ENCODE measurements around the gene TMEM145.

TMEM145 gene

DNA sequence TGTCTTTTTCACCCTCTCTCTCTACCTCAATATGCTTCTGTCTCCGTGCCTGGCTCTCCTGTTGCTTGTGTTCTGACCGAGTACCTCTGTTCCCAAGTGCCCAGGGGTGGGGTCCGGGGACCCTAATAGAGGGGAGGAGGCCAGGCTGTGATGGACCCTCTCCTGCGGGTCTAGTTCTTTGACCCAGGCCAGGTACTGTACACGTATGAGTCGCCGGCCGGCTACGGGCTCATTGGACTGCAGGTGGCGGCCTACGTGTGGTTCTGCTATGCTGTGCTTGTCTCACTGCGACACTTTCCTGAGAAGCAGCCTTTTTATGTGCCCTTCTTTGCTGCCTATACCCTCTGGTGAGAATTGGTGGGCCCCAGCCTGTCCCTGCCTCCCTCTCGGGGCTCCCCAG, 4.4 kb downstream of the TMEM145 start:
- DNase-seq (ENCODE audit: low spot score), result no peak
- in situ Hi-C loops (cut with MboI; ENCODE audit: low sequenced_read_pairs, unreplicated experiment), result no loop called here
- TF ChIP-seq, protein P1, sequence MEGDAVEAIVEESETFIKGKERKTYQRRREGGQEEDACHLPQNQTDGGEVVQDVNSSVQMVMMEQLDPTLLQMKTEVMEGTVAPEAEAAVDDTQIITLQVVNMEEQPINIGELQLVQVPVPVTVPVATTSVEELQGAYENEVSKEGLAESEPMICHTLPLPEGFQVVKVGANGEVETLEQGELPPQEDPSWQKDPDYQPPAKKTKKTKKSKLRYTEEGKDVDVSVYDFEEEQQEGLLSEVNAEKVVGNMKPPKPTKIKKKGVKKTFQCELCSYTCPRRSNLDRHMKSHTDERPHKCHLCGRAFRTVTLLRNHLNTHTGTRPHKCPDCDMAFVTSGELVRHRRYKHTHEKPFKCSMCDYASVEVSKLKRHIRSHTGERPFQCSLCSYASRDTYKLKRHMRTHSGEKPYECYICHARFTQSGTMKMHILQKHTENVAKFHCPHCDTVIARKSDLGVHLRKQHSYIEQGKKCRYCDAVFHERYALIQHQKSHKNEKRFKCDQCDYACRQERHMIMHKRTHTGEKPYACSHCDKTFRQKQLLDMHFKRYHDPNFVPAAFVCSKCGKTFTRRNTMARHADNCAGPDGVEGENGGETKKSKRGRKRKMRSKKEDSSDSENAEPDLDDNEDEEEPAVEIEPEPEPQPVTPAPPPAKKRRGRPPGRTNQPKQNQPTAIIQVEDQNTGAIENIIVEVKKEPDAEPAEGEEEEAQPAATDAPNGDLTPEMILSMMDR (IDR thresholded peaks at IDR 0.05; ENCODE audit: borderline replicate concordance, control extremely low read depth, extremely low read depth, insufficient read depth, missing control alignments), result no peak

DNA sequence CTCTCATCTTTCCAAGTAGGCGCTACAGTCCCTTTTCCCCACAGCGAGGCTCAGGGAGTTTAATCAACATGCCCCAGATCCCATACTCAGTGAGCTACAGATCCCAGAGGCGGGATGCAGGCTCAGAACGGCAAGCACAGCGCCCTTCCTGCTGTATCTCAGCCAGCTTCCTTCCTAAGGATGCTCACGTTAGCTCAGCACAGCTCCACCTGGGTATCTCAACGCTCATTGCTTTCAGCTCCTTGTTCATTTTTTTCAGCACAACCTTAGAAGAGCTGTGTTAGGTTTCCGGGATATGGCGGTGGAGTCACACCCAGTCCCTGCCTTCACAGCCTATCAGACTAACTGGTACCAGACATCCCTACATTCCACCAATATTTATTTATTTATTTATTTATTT, 9.2 kb downstream of the TMEM145 start:
- in situ Hi-C loops (cut with MboI; ENCODE audit: low sequenced_read_pairs, unreplicated experiment), result no loop called here
- TF ChIP-seq, protein P1 (IDR thresholded peaks at IDR 0.05; ENCODE audit: borderline replicate concordance, control extremely low read depth, extremely low read depth, insufficient read depth, missing control alignments), result no peak
- DNase-seq (ENCODE audit: low spot score), result no peak

DNA sequence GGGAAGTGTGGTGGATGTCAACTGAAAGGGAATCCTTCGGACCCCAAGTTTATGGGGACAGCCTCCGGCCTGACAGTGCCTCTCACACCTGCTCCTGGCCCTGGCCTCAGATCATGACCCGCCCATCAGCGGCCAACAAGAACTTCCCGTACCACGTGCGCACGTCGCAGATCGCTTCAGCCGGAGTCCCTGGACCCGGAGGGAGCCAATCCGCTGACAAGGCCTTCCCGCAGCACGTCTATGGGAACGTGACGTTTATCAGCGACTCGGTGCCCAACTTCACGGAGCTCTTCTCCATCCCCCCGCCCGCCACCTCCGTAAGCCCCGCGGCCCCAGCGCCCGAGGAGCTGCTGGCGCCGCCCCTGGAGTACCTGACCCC, 10.4 kb downstream of the TMEM145 start:
- in situ Hi-C loops (cut with MboI; ENCODE audit: low sequenced_read_pairs, unreplicated experiment), result no loop called here
- TF ChIP-seq, protein P1 (IDR thresholded peaks at IDR 0.05; ENCODE audit: borderline replicate concordance, control extremely low read depth, extremely low read depth, insufficient read depth, missing control alignments), result no peak
- no peak for DNase-seq (ENCODE audit: low spot score)

DNA sequence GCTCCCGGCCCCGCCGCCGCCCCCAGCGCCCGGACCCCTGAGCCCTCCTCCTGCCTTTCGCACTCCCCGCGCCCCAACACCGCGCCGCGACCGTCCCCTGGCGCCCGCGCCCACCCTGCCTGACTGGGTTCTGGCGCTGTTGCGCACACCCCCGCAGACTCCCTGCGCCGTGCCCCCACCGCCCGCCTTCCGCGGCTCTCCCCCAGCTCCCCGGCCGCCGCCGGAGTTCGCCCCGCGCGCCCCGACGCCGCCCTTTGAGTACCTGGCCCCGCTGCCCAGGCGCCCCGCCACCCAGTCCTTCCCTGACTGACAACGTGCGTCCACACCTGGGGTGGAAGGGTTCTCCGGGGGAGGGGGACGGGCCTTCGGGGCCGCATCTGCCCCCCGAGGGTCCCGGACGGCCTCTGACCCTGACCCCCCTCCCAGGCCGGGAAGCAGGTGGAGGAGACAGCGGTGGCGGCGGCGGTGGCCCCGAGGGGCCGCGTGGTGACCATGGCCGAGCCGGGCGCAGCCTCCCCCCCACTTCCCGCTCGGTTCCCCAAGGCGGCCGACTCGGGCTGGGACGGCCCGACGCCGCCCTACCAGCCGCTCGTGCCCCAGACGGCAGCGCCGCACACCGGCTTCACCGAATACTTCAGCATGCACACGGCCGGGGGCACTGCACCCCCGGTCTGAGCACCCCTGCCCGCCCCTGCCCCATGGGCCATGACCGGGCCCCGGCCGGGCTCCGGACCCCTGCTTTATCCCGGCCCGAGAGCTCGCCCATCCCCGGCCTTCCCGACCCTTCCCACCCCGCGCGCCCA, 10.9 kb downstream of the TMEM145 start:
- in situ Hi-C loops (cut with MboI; ENCODE audit: low sequenced_read_pairs, unreplicated experiment), result no loop called here
- TF ChIP-seq, protein P1 (IDR thresholded peaks at IDR 0.05; ENCODE audit: borderline replicate concordance, control extremely low read depth, extremely low read depth, insufficient read depth, missing control alignments), result no peak
- no peak for DNase-seq (ENCODE audit: low spot score)

DNA sequence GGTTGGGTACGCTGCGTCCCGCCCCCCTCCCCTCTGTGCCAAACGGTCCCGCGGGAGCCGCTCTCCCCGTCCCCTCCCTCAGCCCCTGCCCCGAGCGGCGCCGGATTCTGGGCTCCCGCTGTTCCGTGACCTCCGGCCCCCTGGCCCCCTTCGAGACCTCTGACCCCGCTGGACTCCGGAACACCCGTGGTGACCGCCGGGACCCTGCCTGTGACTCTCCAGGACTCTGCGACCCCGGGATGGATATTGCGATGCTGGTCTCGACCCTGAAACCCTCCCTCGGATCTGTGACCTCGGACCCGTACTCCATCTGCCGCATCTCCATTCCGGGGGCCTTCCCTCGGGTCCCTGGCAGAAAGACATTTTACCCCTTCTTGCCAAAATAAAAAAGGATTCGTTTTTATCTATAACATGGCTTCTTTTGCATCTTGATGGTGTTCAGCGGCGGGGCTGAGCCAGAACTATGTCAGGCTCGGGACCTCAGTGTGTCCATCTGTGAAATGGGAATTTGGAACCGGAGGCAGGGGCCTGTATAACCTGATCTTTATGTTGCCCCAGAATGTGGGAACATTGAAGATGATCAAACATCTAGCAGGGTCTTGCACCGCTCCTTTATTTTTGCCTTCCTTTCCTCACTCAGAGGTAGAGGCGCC, 11.7 kb downstream of the TMEM145 start:
- in situ Hi-C loops (cut with MboI; ENCODE audit: low sequenced_read_pairs, unreplicated experiment), result no loop called here
- TF ChIP-seq, protein P1 (IDR thresholded peaks at IDR 0.05; ENCODE audit: borderline replicate concordance, control extremely low read depth, extremely low read depth, insufficient read depth, missing control alignments), result no peak
- no peak for DNase-seq (ENCODE audit: low spot score)

DNA sequence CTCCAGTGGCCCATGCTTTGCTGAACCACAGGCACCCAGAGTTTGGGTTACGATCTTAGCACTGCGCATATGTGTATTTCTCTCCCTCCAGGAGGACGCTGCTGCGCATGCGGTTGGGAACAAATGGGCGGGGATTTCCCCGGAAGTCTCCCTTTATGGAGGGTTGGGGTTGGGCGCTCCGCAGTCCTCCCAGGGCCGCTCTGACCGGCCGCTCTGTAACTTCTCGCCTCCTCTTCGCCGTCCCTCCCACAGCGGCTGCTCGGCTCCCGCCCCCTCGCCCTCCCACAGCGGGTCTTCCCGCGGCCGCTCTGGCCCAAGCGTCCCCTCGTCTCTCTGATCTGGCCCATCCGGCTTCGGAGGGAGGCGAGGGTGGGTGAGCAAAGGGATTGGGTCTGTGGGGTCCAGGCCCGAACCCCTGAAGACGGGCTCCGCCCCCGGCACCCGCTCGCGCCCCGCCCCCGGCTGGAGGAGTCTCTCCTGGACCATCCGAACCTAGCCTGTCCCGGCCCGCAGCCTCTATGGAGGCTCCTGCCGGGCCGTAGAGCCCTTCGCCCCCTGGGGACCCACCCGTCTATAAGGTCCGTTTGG, 12.3 kb downstream of the TMEM145 start, which contains the start of gene MEGF8:
Gene MEGF8, plus strand, starts transcription at position 328 of the 588 bp plus-strand sequence. CDS start 609 bp downstream, outside the sequence.
- in situ Hi-C loops (cut with MboI; ENCODE audit: low sequenced_read_pairs, unreplicated experiment), result no loop called here
- TF ChIP-seq, protein P1 (IDR thresholded peaks at IDR 0.05; ENCODE audit: borderline replicate concordance, control extremely low read depth, extremely low read depth, insufficient read depth, missing control alignments), result peak; percentile 85
- peak; percentile 98 for DNase-seq (ENCODE audit: low spot score)
